ENCODE measurements around the gene TRAM2. TPM values are rescaled to one million over a fixed set of nuclear protein-coding genes. Genes with fewer than 3 reads are reported as not detected.

Gene TRAM2
- total and polyA plus RNA-seq, 9 of the 15 experiments (the other 6 are each of a cell fraction or from before 2014, with no cell fraction given), result 2.6 to 13.3 (median 8.9) TPM

DNA sequence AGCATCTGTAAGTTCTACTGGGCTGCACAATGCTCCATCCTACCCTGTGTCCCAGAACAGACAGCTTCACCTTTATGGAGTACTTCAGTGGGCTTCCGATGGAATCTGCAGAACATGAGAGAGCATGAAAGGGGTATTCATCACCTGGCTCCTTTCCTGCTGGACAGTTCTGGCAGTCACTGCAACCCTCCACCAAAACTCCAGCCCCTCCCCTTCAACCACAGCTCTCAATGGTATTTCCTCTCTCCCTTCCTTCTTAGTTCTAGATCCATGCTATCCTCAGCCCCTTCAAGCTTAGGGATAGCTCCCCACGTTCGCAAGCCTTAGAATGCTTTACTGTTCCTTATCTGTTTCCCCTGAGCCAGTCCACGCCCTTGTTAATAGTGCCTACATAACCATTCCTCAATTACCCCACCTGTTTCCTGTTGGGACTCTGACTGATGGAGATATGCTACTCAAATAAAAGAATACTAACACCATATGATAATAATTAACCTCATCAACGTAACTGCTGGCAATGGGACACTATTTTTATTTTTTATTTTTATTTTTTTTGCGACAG lies 26.8 kb downstream of the TRAM2 start:
- intact Hi-C loops (cut with micrococcal nuclease), result no loop called here
- no peak overlapping the region for H3K4me2 ChIP-seq (ENCODE audit: insufficient read depth, low read length)

More for the DNA sequence above, 26.8 kb downstream of the TRAM2 start:
- Histone ChIP-seq H4K20me1 (replicated peaks; ENCODE audit: control insufficient read depth, insufficient read depth, low read length) (peaks cover 14% of the 10 kb centered on the region; the same call in 1 of the 2 replicates), H3K79me2 (ENCODE audit: control insufficient read depth, insufficient read depth, low read length) (peaks cover 4% of the 10 kb centered on the region; the same call in 1 of the 3 replicates), H3K9me3 (replicated peaks; ENCODE audit: control insufficient read depth, insufficient read depth, low read depth, low read length) (no peaks in the 10 kb centered on the region), H3K9ac (ENCODE audit: insufficient read depth in 1 of 2, low read depth in 2 of 2, low read length in 2 of 2) (no peak overlapping the region), H3K4me1 (replicated peaks in 1 of 2; ENCODE audit: control insufficient read depth in 2 of 2, insufficient read depth in 2 of 2, low read length in 2 of 2) (peaks cover 10 to 24% of the 10 kb centered on the region in 2 experiments), H3K36me3 (ENCODE audit: control insufficient read depth, insufficient read depth, low read length) (no peaks in the 10 kb centered on the region; the same call in 1 of the 3 replicates), H3K9me1 (ENCODE audit: control insufficient read depth, insufficient read depth, low read length) (no peaks in the 10 kb centered on the region), H3K27me3 (ENCODE audit: control insufficient read depth in 2 of 2, insufficient read depth in 2 of 2, low read length in 2 of 2) (no peaks in the 10 kb centered on the region), H3K27ac (ENCODE audit: extremely low read depth, low read depth, low read length) (no peak overlapping the region), H2AFZ (ENCODE audit: low read depth, low read length) (no peak overlapping the region), H3K4me3 (no peak overlapping the region)
- WGBS (ENCODE audit: insufficient coverage, low coverage, missing lambda C conversion rate), result 57% methylated on average over 6 of the region's 6 CpGs
- CTCF ChIA-PET (ENCODE audit: low intra/inter-chr PET ratio), result no interaction called here
- 0 out of 3 replicates have a peak, but pooled peaks have one; percentile 13 for ATAC-seq
- POLR2A ChIA-PET, result interaction anchor here (0.8 to 1.5 kb wide), 5 partner anchors 10 to 25 kb away, joined by 3 to 5 read pairs (median 3); no protein-coding TSS in a partner anchor
- BruUV-seq (replicated peaks), result no TSS peak
- TF ChIP-seq THRB (CRISPR knock-in tag; conservative IDR thresholded peaks at IDR 0.05) (no peak), ZNF121 (CRISPR knock-in tag; conservative IDR thresholded peaks at IDR 0.05) (no peak), HOXB6 (CRISPR knock-in tag; IDR thresholded peaks at IDR 0.05; ENCODE audit: borderline replicate concordance) (no peak), PHTF2 (CRISPR knock-in tag; IDR thresholded peaks at IDR 0.05) (no peak), CBX8 (IDR thresholded peaks at IDR 0.05; ENCODE audit: borderline replicate concordance, extremely low read depth, low read depth, low read length, poor library complexity, severe bottlenecking) (no peak), TARDBP (IDR thresholded peaks at IDR 0.05) (no peak), ILK (tag; IDR thresholded peaks at IDR 0.05; ENCODE audit: borderline replicate concordance, low read depth) (no peak), NR2C2 (CRISPR knock-in tag; IDR thresholded peaks at IDR 0.05) (no peak), NR2C2 (tag; IDR thresholded peaks at IDR 0.05) (no peak), RBM22 (IDR thresholded peaks at IDR 0.05; ENCODE audit: low read depth, low read length, poor library complexity, severe bottlenecking) (no peak), HDAC2 (IDR thresholded peaks at IDR 0.05) (no peak), KLF13 (tag; IDR thresholded peaks at IDR 0.05; ENCODE audit: borderline replicate concordance, low read depth) (no peak), NCOR1 (IDR thresholded peaks at IDR 0.05) (no peak)
- TF ChIP-seq, protein P1, sequence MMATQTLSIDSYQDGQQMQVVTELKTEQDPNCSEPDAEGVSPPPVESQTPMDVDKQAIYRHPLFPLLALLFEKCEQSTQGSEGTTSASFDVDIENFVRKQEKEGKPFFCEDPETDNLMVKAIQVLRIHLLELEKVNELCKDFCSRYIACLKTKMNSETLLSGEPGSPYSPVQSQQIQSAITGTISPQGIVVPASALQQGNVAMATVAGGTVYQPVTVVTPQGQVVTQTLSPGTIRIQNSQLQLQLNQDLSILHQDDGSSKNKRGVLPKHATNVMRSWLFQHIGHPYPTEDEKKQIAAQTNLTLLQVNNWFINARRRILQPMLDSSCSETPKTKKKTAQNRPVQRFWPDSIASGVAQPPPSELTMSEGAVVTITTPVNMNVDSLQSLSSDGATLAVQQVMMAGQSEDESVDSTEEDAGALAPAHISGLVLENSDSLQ (IDR thresholded peaks at IDR 0.05), result no peak
- TF ChIP-seq, protein P2, sequence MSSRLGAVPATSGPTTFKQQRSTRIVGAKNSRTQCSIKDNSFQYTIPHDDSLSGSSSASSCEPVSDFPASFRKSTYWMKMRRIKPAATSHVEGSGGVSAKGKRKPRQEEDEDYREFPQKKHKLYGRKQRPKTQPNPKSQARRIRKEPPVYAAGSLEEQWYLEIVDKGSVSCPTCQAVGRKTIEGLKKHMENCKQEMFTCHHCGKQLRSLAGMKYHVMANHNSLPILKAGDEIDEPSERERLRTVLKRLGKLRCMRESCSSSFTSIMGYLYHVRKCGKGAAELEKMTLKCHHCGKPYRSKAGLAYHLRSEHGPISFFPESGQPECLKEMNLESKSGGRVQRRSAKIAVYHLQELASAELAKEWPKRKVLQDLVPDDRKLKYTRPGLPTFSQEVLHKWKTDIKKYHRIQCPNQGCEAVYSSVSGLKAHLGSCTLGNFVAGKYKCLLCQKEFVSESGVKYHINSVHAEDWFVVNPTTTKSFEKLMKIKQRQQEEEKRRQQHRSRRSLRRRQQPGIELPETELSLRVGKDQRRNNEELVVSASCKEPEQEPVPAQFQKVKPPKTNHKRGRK (tag; IDR thresholded peaks at IDR 0.05), result no peak
- TF ChIP-seq, protein P3, sequence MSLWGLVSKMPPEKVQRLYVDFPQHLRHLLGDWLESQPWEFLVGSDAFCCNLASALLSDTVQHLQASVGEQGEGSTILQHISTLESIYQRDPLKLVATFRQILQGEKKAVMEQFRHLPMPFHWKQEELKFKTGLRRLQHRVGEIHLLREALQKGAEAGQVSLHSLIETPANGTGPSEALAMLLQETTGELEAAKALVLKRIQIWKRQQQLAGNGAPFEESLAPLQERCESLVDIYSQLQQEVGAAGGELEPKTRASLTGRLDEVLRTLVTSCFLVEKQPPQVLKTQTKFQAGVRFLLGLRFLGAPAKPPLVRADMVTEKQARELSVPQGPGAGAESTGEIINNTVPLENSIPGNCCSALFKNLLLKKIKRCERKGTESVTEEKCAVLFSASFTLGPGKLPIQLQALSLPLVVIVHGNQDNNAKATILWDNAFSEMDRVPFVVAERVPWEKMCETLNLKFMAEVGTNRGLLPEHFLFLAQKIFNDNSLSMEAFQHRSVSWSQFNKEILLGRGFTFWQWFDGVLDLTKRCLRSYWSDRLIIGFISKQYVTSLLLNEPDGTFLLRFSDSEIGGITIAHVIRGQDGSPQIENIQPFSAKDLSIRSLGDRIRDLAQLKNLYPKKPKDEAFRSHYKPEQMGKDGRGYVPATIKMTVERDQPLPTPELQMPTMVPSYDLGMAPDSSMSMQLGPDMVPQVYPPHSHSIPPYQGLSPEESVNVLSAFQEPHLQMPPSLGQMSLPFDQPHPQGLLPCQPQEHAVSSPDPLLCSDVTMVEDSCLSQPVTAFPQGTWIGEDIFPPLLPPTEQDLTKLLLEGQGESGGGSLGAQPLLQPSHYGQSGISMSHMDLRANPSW (CRISPR knock-in tag; IDR thresholded peaks at IDR 0.05), result no peak
- in situ Hi-C loops (cut with MboI), result no loop called here
- DNase-seq (ENCODE audit: extremely low read depth in 1 of 4, low spot score in 3 of 4), result no peak
- FAIRE-seq, result no peak
